Endothelial cell of umbilical vein (primary cell): ENCODE data around the gene KCTD17. TPM values are rescaled to one million over a fixed set of nuclear protein-coding genes. Genes with fewer than 3 reads are reported as not detected.

Experiments used
- BruUV-seq: library from RNA; stranded (reverse); fragments of 400-500 nt; replicated peaks from 2 replicates; lab custom pipeline; 2021; lab: Mats Ljungman, UMichigan
- CTCF ChIA-PET: fragments of 300-600, 350-600 bp; sonication (Branson Sonifier 250); formaldehyde crosslinking; loops from one replicate; lab custom pipeline; 2021; ENCODE audit warnings: antibody characterized with exemption, inconsistent platforms; lab: Charles Lee
- POLR2A ChIA-PET: fragments of 300-600, 350-600 bp; sonication (Branson Sonifier 250); formaldehyde crosslinking; loops from one replicate; lab custom pipeline; 2021; ENCODE audit warnings: antibody characterized with exemption, inconsistent platforms; lab: Charles Lee
- DNase-seq: peaks from one replicate; pipeline ENCODE4 v3.0.0-alpha.2; 2011; ENCODE audit warnings: low read depth, low spot score
- FAIRE-seq: peaks from 2 replicates; lab custom pipeline; 2011; peaks lifted over from hg19 to GRCh38; lab: Jason Lieb, UNC
- H2AFZ ChIP-seq: 2 replicates; pipeline ENCODE4 v1.6.0; 2012; ENCODE audit warnings: low read depth, low read length, control low read depth, inconsistent platforms
- H3K27ac ChIP-seq: 2 replicates; pipeline ENCODE4 v1.5.1; 2011; ENCODE audit warnings: low read depth, mild to moderate bottlenecking, control low read depth, low read length, moderate library complexity; ENCODE audit not compliant: insufficient read depth
- H3K27me3 ChIP-seq, 2 experiments: 2 replicates each; pipeline versions ENCODE4 v1.6.0 to v1.6.1; 2011; ENCODE audit warnings: low read length in 2 of 2, mixed read lengths in 1 of 2; ENCODE audit not compliant: control insufficient read depth in 2 of 2, insufficient read depth in 2 of 2
- H3K36me3 ChIP-seq, 2 experiments: 2 replicates in 1 of 2; 3 replicates in 1 of 2; pipeline ENCODE4 v1.5.1; 2011; ENCODE audit warnings: low read length in 2 of 2, mild to moderate bottlenecking in 1 of 2, moderate library complexity in 1 of 2; ENCODE audit not compliant: control insufficient read depth in 2 of 2, insufficient read depth in 2 of 2; ENCODE audit errors: extremely low read depth in 1 of 2
- H3K4me1 ChIP-seq: 3 replicates; pipeline ENCODE4 v1.5.1; 2011; ENCODE audit warnings: mild to moderate bottlenecking, low read length; ENCODE audit not compliant: control insufficient read depth, insufficient read depth; ENCODE audit errors: extremely low read depth
- H3K4me2 ChIP-seq: 2 replicates; pipeline ENCODE4 v1.6.1; 2011; ENCODE audit warnings: low read length, control low read depth, mixed read lengths; ENCODE audit not compliant: insufficient read depth
- H3K4me3 ChIP-seq, 3 experiments: fragments of 200-600 bp in 1 of 3; sonication (generic), shearing (Covaris generic) in 1 of 3; replicated peaks in 1 of 3; 2 replicates each; pipeline ENCODE4 v1.5.1; 2011 to 2016; ENCODE audit warnings: control low read depth in 3 of 3, low read length in 3 of 3, mild to moderate bottlenecking in 2 of 3, inconsistent platforms in 1 of 3, low read depth in 1 of 3, moderate library complexity in 1 of 3; ENCODE audit not compliant: insufficient read depth in 1 of 3
- H3K79me2 ChIP-seq: 2 replicates; pipeline ENCODE4 v1.6.0; 2012; ENCODE audit warnings: low read length, inconsistent platforms; ENCODE audit not compliant: control insufficient read depth, insufficient read depth
- H3K9ac ChIP-seq: replicated peaks from 2 replicates; pipeline ENCODE3; 2011; ENCODE audit warnings: low read length, control low read depth; ENCODE audit not compliant: insufficient read depth; ENCODE audit errors: extremely low read depth
- H3K9me1 ChIP-seq: replicated peaks from 3 replicates; pipeline ENCODE4 v1.6.0; 2011; ENCODE audit warnings: mild to moderate bottlenecking, low read length; ENCODE audit not compliant: control insufficient read depth, insufficient read depth; ENCODE audit errors: extremely low read depth
- H3K9me3 ChIP-seq: replicated peaks from 2 replicates; pipeline ENCODE4 v1.5.1; 2012; ENCODE audit warnings: low read length, inconsistent platforms; ENCODE audit not compliant: control insufficient read depth, insufficient read depth
- H4K20me1 ChIP-seq: replicated peaks from 2 replicates; pipeline ENCODE3; 2011; ENCODE audit warnings: mild to moderate bottlenecking, low read length; ENCODE audit not compliant: control insufficient read depth, insufficient read depth; ENCODE audit errors: extremely low read depth
- CTCF ChIP-seq, 2 donors: IDR thresholded peaks; 1 replicate in 1 of 2; 2 replicates in 1 of 2; pipeline ENCODE4 v1.5.1; 2011; ENCODE audit warnings: low read length in 2 of 2, mild to moderate bottlenecking in 2 of 2, moderate library complexity in 2 of 2, control low read depth in 1 of 2, inconsistent platforms in 1 of 2, low read depth in 1 of 2; ENCODE audit not compliant: insufficient read depth in 1 of 2; ENCODE audit errors: extremely low read depth in 1 of 2
- EZH2 ChIP-seq: IDR thresholded peaks from 2 replicates; pipeline ENCODE4 v1.6.1; 2012; ENCODE audit warnings: borderline replicate concordance, low read depth, mild to moderate bottlenecking, moderate library complexity, low read length, inconsistent platforms; ENCODE audit not compliant: severe bottlenecking
- FOS ChIP-seq: IDR thresholded peaks from 2 replicates; pipeline ENCODE4 v1.6.1; 2011; ENCODE audit warnings: mild to moderate bottlenecking, low read length, moderate library complexity, borderline replicate concordance; ENCODE audit not compliant: insufficient read depth
- GATA2 ChIP-seq: IDR thresholded peaks from 2 replicates; pipeline ENCODE4 v1.7.0; 2011; ENCODE audit warnings: low read depth, mild to moderate bottlenecking, moderate library complexity, mixed read lengths, low read length; ENCODE audit not compliant: insufficient read length, insufficient read depth
- JUN ChIP-seq: IDR thresholded peaks from 2 replicates; pipeline ENCODE4 v1.6.1; 2011; ENCODE audit warnings: borderline replicate concordance, low read depth; ENCODE audit not compliant: insufficient read length, insufficient read depth
- MYC ChIP-seq: IDR thresholded peaks from one replicate; pipeline ENCODE4 v1.6.1; 2011; ENCODE audit warnings: mild to moderate bottlenecking, low read depth, low read length
- POLR2A ChIP-seq: IDR thresholded peaks from 2 replicates; pipeline ENCODE4 v1.6.1; 2012; ENCODE audit warnings: low read depth, mild to moderate bottlenecking, control low read depth, low read length
- POLR2AphosphoS5 ChIP-seq: IDR thresholded peaks from 2 replicates; pipeline ENCODE4 v1.6.1; 2012; ENCODE audit warnings: low read depth, mild to moderate bottlenecking, control low read depth, low read length, moderate library complexity; ENCODE audit not compliant: insufficient read depth
- dilution Hi-C: fragments of 300-500 bp; cut with MboI; formaldehyde crosslinking; loops from one replicate; pipeline ENCODE4 v1.15.0; 2019; ENCODE audit warnings: low sequenced_read_pairs; ENCODE audit not compliant: extremely low pct_ligation_motif_present
- intact Hi-C: fragments of 100-400 bp; cut with micrococcal nuclease; formaldehyde crosslinking; loops from one replicate; pipeline ENCODE4 v1.10.0; 2022
- polyA plus RNA-seq, 4 experiments: library from polyadenylated mRNA; depleted of rRNA in 3 of 4; stranded (reverse) in 3 of 4; unstranded in 1 of 4; fragments of >200 nt; gene quantifications; 2 replicates each; pipeline versions ENCODE4 v1.2.1 to v1.2.3, GENCODE V29; 2011 to 2012; ENCODE audit warnings: missing spikeins in 1 of 4
- total RNA-seq: library from RNA; stranded (reverse); gene quantifications from 2 replicates; pipeline ENCODE4 v1.2.3, GENCODE V29; 2021

The KCTD17 gene
- total and polyA plus RNA-seq, 2 donors (not counting 3 experiments of a cell fraction or from before 2014, with no cell fraction given): 59.2 to 73.0 TPM

DNA sequence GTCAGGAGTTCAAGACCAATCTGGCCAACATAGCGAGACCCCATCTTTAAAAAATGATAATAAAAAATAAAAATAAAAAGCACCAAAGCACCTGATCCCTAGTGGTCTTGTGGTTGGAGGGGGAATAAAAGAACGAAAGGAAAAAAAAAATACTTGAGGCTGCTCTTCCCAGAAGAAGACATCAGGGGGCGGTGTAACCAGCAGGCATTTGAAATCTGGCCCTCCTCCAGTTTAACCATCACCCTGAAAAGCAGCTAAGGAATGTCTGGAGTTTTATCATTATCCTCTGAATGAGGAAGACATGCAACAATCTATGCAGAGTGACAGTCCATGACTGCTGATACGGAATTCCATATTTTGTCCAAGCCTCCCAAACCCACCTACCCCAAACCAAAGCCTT lies 5.6 kb upstream of the KCTD17 start:
- dilution Hi-C loops (no loop called here), intact Hi-C loops (loop anchor here (1.0 to 2.0 kb wide), 3 partner anchors 153 to 263 kb away; no protein-coding TSS in a partner anchor)
- ChIA-PET CTCF (interaction anchor here (0.6 to 2.0 kb wide), 17 partner anchors 9 to 270 kb away, joined by 3 to 15 read pairs (median 3); partner anchors contain the start of genes IFT27, MPST and TST), POLR2A (no interaction called here)
- BruUV-seq: no TSS peak
- no peak overlapping the region for H2AFZ ChIP-seq
- H3K4me1 ChIP-seq: peaks cover 7% of the 10 kb centered on the region
- H3K9ac ChIP-seq: no peak overlapping the region
- H3K9me3 ChIP-seq: no peaks in the 10 kb centered on the region
- FAIRE-seq (peak; percentile 79), DNase-seq (peak; percentile 42)
- H3K9me1 ChIP-seq: no peaks in the 10 kb centered on the region
- H3K27me3 ChIP-seq: no peaks in the 10 kb centered on the region
- no peak overlapping the region for H3K4me2 ChIP-seq
- no peak overlapping the region for H3K4me3 ChIP-seq
- H3K36me3 ChIP-seq: no peaks in the 10 kb centered on the region
- H4K20me1 ChIP-seq: no peaks in the 10 kb centered on the region
- H3K27ac ChIP-seq: no peak overlapping the region
- H3K79me2 ChIP-seq: no peaks in the 10 kb centered on the region
- no peak for TF ChIP-seq GATA2
- TF ChIP-seq POLR2A: no peak
- TF ChIP-seq JUN: no peak
- no peak for TF ChIP-seq FOS
- TF ChIP-seq MYC: no peak
- TF ChIP-seq EZH2: no peak
- no peak for TF ChIP-seq POLR2AphosphoS5
- peak; percentile 52 to 66 for TF ChIP-seq CTCF (IDR thresholded peaks at IDR 0.05; ENCODE audit: extremely low read depth in 1 of 2, insufficient read depth in 1 of 2, low read depth in 1 of 2, low read length in 2 of 2)
